HepG2 (cell line): ENCODE measurements around the gene XG. TPM values are rescaled to one million over a fixed set of nuclear protein-coding genes. Genes with fewer than 3 reads are reported as not detected.

Experiments used
- ATAC-seq: fragments of 200-7000 bp; cut with Tn5 transposase; 3 replicates; pipeline ENCODE4 v1.9.1; 2020; ENCODE audit warnings: mild to moderate bottlenecking, moderate library complexity
- BruUV-seq: library from RNA; stranded (reverse); fragments of 400-500 nt; replicated peaks from 2 replicates; lab custom pipeline; 2021; lab: Mats Ljungman, UMichigan
- CTCF ChIA-PET: fragments of 300-600 bp; formaldehyde crosslinking; extraction: SDS; loops from one replicate; lab custom pipeline; 2021; ENCODE audit warnings: low total read pairs, inconsistent platforms, low intra/inter-chr PET ratio; lab: Yijun Ruan, JAX
- POLR2A ChIA-PET: fragments of 350-600 bp; sonication (Branson Sonifier 250); formaldehyde crosslinking; loops from one replicate; lab custom pipeline; 2020; ENCODE audit warnings: antibody characterized with exemption, inconsistent platforms; lab: Yijun Ruan, JAX
- DNase-seq: peaks from one replicate; pipeline ENCODE4 v3.0.0-alpha.2; 2015; ENCODE audit warnings: low spot score
- FAIRE-seq: peaks from 3 replicates; lab custom pipeline; 2011; peaks lifted over from hg19 to GRCh38; lab: Jason Lieb, UNC
- H2AFZ ChIP-seq: one replicate; pipeline ENCODE4 v1.6.1; 2011; ENCODE audit warnings: low read length, inconsistent platforms
- H3K27ac ChIP-seq: fragments of 300-600 bp; 3 replicates; pipeline ENCODE4 v1.8.0; 2011; ENCODE audit warnings: mixed run types, mild to moderate bottlenecking, mixed read lengths, low read length, inconsistent platforms; ENCODE audit not compliant: insufficient read depth; ENCODE audit errors: extremely low read length
- H3K27me3 ChIP-seq, 2 experiments: fragments of 200-600 bp in 1 of 2; 2 replicates in 1 of 2; 3 replicates in 1 of 2; pipeline versions ENCODE4 v1.6.0 to v1.8.0; 2011; ENCODE audit warnings: low read length in 2 of 2, mild to moderate bottlenecking in 2 of 2, moderate library complexity in 2 of 2, inconsistent platforms in 1 of 2; ENCODE audit not compliant: insufficient read depth in 2 of 2, control insufficient read depth in 1 of 2
- H3K36me3 ChIP-seq, 2 experiments: fragments of 200-600 bp in 1 of 2; replicated peaks in 1 of 2; 2 replicates in 1 of 2; 3 replicates in 1 of 2; pipeline versions ENCODE4 v1.5.1 to v1.8.0; 2011; ENCODE audit warnings: low read length in 2 of 2, inconsistent platforms in 1 of 2; ENCODE audit not compliant: insufficient read depth in 2 of 2, control insufficient read depth in 1 of 2
- H3K4me1 ChIP-seq: 2 replicates; pipeline ENCODE4 v1.5.1; 2012; ENCODE audit warnings: low read length, inconsistent platforms; ENCODE audit not compliant: insufficient read depth
- H3K4me2 ChIP-seq: 2 replicates; pipeline ENCODE4 v1.6.0; 2011; ENCODE audit warnings: low read depth, low read length, inconsistent platforms
- H3K4me3 ChIP-seq, 3 experiments: fragments of 200-600 bp in 1 of 3; sonication (generic), shearing (Covaris generic) in 1 of 3; replicated peaks in 1 of 3; 2 replicates each; pipeline ENCODE4 v1.5.1; 2011 to 2016; ENCODE audit warnings: low read length in 3 of 3, inconsistent platforms in 2 of 3, low read depth in 2 of 3, mild to moderate bottlenecking in 2 of 3, control low read depth in 1 of 3, mixed read lengths in 1 of 3; ENCODE audit not compliant: insufficient read depth in 1 of 3
- H3K79me2 ChIP-seq: one replicate; pipeline ENCODE4 v1.6.1; 2011; ENCODE audit warnings: low read length, inconsistent platforms; ENCODE audit not compliant: insufficient read depth
- H3K9ac ChIP-seq: 2 replicates; pipeline ENCODE4 v1.6.0; 2011; ENCODE audit warnings: mild to moderate bottlenecking, low read depth, low read length, inconsistent platforms; ENCODE audit not compliant: insufficient read depth
- H3K9me3 ChIP-seq: 2 replicates; pipeline ENCODE4 v1.5.1; 2012; ENCODE audit warnings: mild to moderate bottlenecking, low read length
- H4K20me1 ChIP-seq: 2 replicates; pipeline ENCODE4 v1.6.0; 2011; ENCODE audit warnings: inconsistent platforms, mild to moderate bottlenecking, low read length, moderate library complexity; ENCODE audit not compliant: insufficient read depth
- ASH2L ChIP-seq: fragments of 300-600, 200-600 bp; sonication (generic); IDR thresholded peaks from 2 replicates; pipeline ENCODE4 v1.7.0; 2017; ENCODE audit warnings: low read depth, mild to moderate bottlenecking, moderate library complexity, mixed read lengths, low read length; ENCODE audit not compliant: insufficient read length
- FOXJ3 ChIP-seq: sonication (generic); formaldehyde crosslinking; IDR thresholded peaks from 2 replicates; pipeline ENCODE4 v1.4.0; 2020; ENCODE audit warnings: missing genetic modification reagents, mild to moderate bottlenecking, borderline replicate concordance
- GATAD2A ChIP-seq: IDR thresholded peaks from 2 replicates; pipeline ENCODE4 v1.6.1; 2016
- KDM6A ChIP-seq: IDR thresholded peaks from 2 replicates; pipeline ENCODE4 v1.6.1; 2016; ENCODE audit warnings: low read depth
- MIXL1 ChIP-seq: IDR thresholded peaks from 2 replicates; pipeline ENCODE4 v1.6.1; 2016
- POLR2G ChIP-seq: fragments of 200-400 bp; formaldehyde crosslinking; IDR thresholded peaks from 2 replicates; pipeline ENCODE4 v1.6.1; 2018; ENCODE audit warnings: mild to moderate bottlenecking, low read depth, low read length, moderate library complexity
- REST ChIP-seq, 2 experiments: IDR thresholded peaks; 2 replicates each; pipeline ENCODE4 v1.6.1; 2011 to 2012; ENCODE audit warnings: low read length in 2 of 2, borderline replicate concordance in 1 of 2, low read depth in 1 of 2, mild to moderate bottlenecking in 1 of 2, moderate library complexity in 1 of 2
- SOX6 ChIP-seq, 2 experiments: fragments of 450-650 bp in 1 of 2; sonication (generic) in 1 of 2; formaldehyde crosslinking in 1 of 2; IDR thresholded peaks; 2 replicates each; pipeline versions ENCODE4 v1.4.0 to v1.6.1; 2017 to 2020; ENCODE audit warnings: antibody characterized with exemption in 1 of 2, mild to moderate bottlenecking in 1 of 2, missing genetic modification reagents in 1 of 2
- WGBS: methylation state at CpG from one replicate; pipeline ENCODE4 v1.1.6; 2017; ENCODE audit warnings: low lambda C conversion rate; 5-methylcytosine and 5-hydroxymethylcytosine counted together
- in situ Hi-C: cut with HindIII; loops from 2 replicates; pipeline ENCODE4 v1.10.0; 2017; ENCODE audit warnings: low pct_unique_long_range_greater_than_20kb; ENCODE audit not compliant: extremely low pct_ligation_motif_present
- intact Hi-C: fragments of 100-400 bp; cut with micrococcal nuclease; formaldehyde crosslinking; loops from one replicate; pipeline ENCODE4 v1.10.0; 2022; ENCODE audit not compliant: unreplicated experiment
- polyA plus RNA-seq, 8 experiments: library from polyadenylated mRNA; depleted of rRNA in 3 of 8; stranded (reverse) in 7 of 8; unstranded in 1 of 8; fragments of >200 nt; fragmentation: Illumina TruSeq in 4 of 8; extraction: Trizol in 4 of 8; gene quantifications; 2 replicates each; pipeline versions ENCODE4 v1.2.1 to v1.2.3, GENCODE V29; 2011 to 2016; ENCODE audit warnings: low read depth in 4 of 8, missing spikeins in 1 of 8, mixed read lengths in 1 of 8; ENCODE audit not compliant: insufficient read depth in 1 of 8
- total RNA-seq, 5 experiments: library from RNA; depleted of rRNA; stranded (reverse); fragments of >200 nt; fragmentation: Illumina TruSeq; extraction: Trizol; gene quantifications; 2 replicates each; pipeline ENCODE4 v1.2.3, GENCODE V29; 2016; ENCODE audit warnings: low read depth in 1 of 5
- TF ChIP-seq, protein P1 (sequence below): sonication (generic); formaldehyde crosslinking; conservative IDR thresholded peaks from 2 replicates; pipeline ENCODE4 v1.4.0; 2020; ENCODE audit warnings: mild to moderate bottlenecking, missing genetic modification reagents, moderate library complexity
- TF ChIP-seq, protein P2 (sequence below): IDR thresholded peaks from 2 replicates; pipeline ENCODE4 v1.6.1; 2016; ENCODE audit warnings: mild to moderate bottlenecking

XG gene
- total and polyA plus RNA-seq, 2 of the 13 experiments (the other 11 are each of a cell fraction or from before 2014, with no cell fraction given): not detected

DNA sequence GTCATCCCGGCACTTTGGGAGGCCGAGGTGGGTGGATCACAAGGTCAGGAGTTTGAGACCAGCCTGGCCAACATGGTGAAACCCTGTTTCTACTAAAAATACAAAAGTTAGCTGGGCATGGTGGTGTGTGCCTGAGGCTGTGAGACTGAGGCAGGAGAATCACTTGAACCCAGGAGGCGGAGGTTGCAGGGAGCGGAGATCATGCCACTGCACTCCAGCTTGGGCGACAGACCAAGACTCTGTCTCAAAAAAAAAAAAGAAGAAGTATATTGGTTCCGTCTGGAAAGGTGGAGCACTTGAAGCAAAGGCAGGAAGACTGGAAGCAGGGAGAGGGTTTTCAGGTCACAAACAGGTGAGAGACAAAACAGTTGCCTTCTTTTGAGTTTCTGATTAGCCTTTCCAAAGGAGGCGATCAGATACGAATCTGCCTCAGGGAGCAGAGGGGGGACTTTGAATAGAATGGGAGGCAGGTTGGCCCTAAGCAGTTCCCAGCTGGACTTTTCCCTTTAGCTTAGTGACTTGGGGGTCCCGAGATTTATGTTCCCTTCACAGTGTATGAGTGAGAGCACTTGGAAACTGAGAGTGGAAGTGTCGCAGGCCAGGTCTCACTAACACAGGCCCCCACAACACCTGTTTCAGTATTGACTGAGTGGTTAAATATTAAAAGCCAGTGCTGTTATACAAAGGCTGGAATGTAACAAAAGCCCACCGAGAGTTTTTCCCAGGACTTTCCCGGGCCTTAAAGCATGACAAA is 28.8 kb downstream of the XG start (continued):
- TF ChIP-seq REST (IDR thresholded peaks at IDR 0.05; ENCODE audit: borderline replicate concordance in 1 of 2, low read depth in 1 of 2, low read length in 2 of 2): 0 out of 4 replicates have a peak, but pooled peaks of 1 of the 2 experiments have one; percentile 12

DNA sequence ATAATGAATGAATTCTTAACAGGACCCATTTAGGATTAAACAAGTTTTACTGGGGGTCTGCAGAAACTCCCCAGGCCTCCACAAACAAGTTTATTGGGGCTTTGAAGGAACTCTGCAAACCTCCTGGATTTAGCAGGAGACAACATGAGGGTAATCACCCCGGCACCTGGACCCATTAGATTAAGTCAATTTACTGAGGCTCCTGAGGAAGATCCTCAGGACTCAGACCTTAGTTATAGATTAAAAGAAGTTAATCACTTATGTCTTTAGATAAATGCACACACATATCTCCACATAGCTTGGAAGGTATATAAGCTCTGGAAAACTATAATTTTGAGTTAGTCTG is 29.4 kb downstream of the XG start:
- Histone ChIP-seq H3K27me3 (no peaks in the 10 kb centered on the region), H3K27ac (peak overlapping the region; percentile 97), H3K79me2 (no peaks in the 10 kb centered on the region)
- TF ChIP-seq MIXL1 (CRISPR knock-in tag) (no peak), POLR2G (0 out of 2 replicates have a peak, but pooled peaks have one; percentile 3), KDM6A (no peak), GATAD2A (0 out of 2 replicates have a peak, but pooled peaks have one; percentile 5), SOX6 (IDR thresholded peaks at IDR 0.05) (no peak), SOX6 (CRISPR knock-in tag; IDR thresholded peaks at IDR 0.05) (peak; percentile 6; the same call in 1 of the 2 replicates), ASH2L (peak; percentile 71), FOXJ3 (CRISPR knock-in tag) (no peak; the same call in 1 of the 2 replicates)
- TF ChIP-seq, protein P1, sequence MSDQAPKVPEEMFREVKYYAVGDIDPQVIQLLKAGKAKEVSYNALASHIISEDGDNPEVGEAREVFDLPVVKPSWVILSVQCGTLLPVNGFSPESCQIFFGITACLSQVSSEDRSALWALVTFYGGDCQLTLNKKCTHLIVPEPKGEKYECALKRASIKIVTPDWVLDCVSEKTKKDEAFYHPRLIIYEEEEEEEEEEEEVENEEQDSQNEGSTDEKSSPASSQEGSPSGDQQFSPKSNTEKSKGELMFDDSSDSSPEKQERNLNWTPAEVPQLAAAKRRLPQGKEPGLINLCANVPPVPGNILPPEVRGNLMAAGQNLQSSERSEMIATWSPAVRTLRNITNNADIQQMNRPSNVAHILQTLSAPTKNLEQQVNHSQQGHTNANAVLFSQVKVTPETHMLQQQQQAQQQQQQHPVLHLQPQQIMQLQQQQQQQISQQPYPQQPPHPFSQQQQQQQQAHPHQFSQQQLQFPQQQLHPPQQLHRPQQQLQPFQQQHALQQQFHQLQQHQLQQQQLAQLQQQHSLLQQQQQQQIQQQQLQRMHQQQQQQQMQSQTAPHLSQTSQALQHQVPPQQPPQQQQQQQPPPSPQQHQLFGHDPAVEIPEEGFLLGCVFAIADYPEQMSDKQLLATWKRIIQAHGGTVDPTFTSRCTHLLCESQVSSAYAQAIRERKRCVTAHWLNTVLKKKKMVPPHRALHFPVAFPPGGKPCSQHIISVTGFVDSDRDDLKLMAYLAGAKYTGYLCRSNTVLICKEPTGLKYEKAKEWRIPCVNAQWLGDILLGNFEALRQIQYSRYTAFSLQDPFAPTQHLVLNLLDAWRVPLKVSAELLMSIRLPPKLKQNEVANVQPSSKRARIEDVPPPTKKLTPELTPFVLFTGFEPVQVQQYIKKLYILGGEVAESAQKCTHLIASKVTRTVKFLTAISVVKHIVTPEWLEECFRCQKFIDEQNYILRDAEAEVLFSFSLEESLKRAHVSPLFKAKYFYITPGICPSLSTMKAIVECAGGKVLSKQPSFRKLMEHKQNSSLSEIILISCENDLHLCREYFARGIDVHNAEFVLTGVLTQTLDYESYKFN (CRISPR knock-in tag): peak; percentile 8; the same call in 1 of the 2 replicates
- TF ChIP-seq, protein P2, sequence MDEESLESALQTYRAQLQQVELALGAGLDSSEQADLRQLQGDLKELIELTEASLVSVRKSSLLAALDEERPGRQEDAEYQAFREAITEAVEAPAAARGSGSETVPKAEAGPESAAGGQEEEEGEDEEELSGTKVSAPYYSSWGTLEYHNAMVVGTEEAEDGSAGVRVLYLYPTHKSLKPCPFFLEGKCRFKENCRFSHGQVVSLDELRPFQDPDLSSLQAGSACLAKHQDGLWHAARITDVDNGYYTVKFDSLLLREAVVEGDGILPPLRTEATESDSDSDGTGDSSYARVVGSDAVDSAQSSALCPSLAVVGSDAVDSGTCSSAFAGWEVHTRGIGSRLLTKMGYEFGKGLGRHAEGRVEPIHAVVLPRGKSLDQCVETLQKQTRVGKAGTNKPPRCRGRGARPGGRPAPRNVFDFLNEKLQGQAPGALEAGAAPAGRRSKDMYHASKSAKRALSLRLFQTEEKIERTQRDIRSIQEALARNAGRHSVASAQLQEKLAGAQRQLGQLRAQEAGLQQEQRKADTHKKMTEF (CRISPR knock-in tag): 0 out of 2 replicates have a peak, but pooled peaks have one; percentile 11
- TF ChIP-seq, all 625 proteins: peak for 6
- WGBS: 0% methylated on average over 1 of the region's 1 CpG
- in situ Hi-C loops: no loop called here
- Histone ChIP-seq H3K9me3 (no peaks in the 10 kb centered on the region), H3K36me3 (no peaks in the 10 kb centered on the region), H2AFZ (no peak overlapping the region), H4K20me1 (no peaks in the 10 kb centered on the region), H3K4me1 (peaks cover 28% of the 10 kb centered on the region), H3K4me2 (peak overlapping the region; percentile 83), H3K4me3 (peak overlapping the region; percentile 28 to 66 (median 64); a peak in 4 of 6 replicates), H3K9ac (peak overlapping the region; percentile 72)
- no TSS peak for BruUV-seq
- CTCF ChIA-PET: no interaction called here
- POLR2A ChIA-PET: no interaction called here
- FAIRE-seq (no peak), DNase-seq (no peak), ATAC-seq (peak; percentile 68)
- intact Hi-C loops: no loop called here
